ENCODE measurements around the gene HINT2.

GRCh38 chr9:35789541-35789940 is 25.3 kb downstream of the HINT2 start:
- TF ChIP-seq POLR2AphosphoS5 (IDR thresholded peaks at IDR 0.05) (no peak), POLR2A (IDR thresholded peaks at IDR 0.05) (no peak), EP300 (IDR thresholded peaks at IDR 0.05) (no peak)
- TF ChIP-seq, protein P1, sequence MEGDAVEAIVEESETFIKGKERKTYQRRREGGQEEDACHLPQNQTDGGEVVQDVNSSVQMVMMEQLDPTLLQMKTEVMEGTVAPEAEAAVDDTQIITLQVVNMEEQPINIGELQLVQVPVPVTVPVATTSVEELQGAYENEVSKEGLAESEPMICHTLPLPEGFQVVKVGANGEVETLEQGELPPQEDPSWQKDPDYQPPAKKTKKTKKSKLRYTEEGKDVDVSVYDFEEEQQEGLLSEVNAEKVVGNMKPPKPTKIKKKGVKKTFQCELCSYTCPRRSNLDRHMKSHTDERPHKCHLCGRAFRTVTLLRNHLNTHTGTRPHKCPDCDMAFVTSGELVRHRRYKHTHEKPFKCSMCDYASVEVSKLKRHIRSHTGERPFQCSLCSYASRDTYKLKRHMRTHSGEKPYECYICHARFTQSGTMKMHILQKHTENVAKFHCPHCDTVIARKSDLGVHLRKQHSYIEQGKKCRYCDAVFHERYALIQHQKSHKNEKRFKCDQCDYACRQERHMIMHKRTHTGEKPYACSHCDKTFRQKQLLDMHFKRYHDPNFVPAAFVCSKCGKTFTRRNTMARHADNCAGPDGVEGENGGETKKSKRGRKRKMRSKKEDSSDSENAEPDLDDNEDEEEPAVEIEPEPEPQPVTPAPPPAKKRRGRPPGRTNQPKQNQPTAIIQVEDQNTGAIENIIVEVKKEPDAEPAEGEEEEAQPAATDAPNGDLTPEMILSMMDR (IDR thresholded peaks at IDR 0.05): no peak

All from gastroesophageal sphincter (tissue), 3 donors.